C4-2B (cell line): ENCODE data around the gene DISP1.

ENCODE experiments used
- CTCF ChIP-seq: fragments of 450-650 bp; conservative IDR thresholded peaks from 2 replicates; pipeline ENCODE4 v1.5.1; 2017; ENCODE audit warnings: mild to moderate bottlenecking
- ZFX ChIP-seq: fragments of 450-650 bp; IDR thresholded peaks from 2 replicates; pipeline ENCODE4 v1.6.1; 2017

DNA sequence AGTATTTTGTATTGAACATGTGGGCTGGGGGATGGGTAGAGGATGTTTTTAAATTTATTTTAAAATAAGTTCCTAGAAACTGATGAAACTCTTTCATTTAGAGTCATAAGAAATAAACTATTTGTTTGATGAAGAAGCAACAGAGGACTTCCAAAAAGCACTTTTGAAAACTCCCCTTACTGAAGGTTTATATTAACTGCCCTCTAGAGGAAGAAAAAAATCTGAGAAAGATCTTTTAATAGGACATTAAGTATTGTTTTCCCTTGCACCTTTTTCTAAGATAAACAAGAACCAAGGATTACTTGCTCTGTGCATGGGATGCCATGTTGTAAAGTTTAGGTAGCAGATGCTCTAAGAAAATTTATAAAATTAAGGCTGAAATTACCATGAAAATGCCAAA, 14.1 kb downstream of the DISP1 start:
- TF ChIP-seq CTCF (peak; percentile 53), ZFX (no peak)
